ENCODE data around the gene ARF6. TPM values are rescaled to one million over a fixed set of nuclear protein-coding genes. Genes with fewer than 3 reads are reported as not detected.

ARF6 gene
- total and polyA plus RNA-seq, 9 of the 15 experiments (the other 6 are each of a cell fraction or from before 2014, with no cell fraction given): 15.3 to 35.2 (median 24.9) TPM

GRCh38 chr14:49900973-49901372 is 8.1 kb downstream of the ARF6 start (continued):
- TF ChIP-seq, protein P1, sequence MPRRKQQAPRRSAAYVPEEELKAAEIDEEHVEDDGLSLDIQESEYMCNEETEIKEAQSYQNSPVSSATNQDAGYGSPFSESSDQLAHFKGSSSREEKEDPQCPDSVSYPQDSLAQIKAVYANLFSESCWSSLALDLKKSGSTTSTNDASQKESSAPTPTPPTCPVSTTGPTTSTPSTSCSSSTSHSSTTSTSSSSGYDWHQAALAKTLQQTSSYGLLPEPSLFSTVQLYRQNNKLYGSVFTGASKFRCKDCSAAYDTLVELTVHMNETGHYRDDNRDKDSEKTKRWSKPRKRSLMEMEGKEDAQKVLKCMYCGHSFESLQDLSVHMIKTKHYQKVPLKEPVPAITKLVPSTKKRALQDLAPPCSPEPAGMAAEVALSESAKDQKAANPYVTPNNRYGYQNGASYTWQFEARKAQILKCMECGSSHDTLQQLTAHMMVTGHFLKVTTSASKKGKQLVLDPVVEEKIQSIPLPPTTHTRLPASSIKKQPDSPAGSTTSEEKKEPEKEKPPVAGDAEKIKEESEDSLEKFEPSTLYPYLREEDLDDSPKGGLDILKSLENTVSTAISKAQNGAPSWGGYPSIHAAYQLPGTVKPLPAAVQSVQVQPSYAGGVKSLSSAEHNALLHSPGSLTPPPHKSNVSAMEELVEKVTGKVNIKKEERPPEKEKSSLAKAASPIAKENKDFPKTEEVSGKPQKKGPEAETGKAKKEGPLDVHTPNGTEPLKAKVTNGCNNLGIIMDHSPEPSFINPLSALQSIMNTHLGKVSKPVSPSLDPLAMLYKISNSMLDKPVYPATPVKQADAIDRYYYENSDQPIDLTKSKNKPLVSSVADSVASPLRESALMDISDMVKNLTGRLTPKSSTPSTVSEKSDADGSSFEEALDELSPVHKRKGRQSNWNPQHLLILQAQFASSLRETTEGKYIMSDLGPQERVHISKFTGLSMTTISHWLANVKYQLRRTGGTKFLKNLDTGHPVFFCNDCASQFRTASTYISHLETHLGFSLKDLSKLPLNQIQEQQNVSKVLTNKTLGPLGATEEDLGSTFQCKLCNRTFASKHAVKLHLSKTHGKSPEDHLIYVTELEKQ (CRISPR knock-in tag; IDR thresholded peaks at IDR 0.05): no peak
- TF ChIP-seq HDAC2 (IDR thresholded peaks at IDR 0.05) (no peak), FOXK1 (CRISPR knock-in tag; IDR thresholded peaks at IDR 0.05; ENCODE audit: borderline replicate concordance) (no peak), ZNF232 (CRISPR knock-in tag; IDR thresholded peaks at IDR 0.05) (no peak), CEBPG (CRISPR knock-in tag; IDR thresholded peaks at IDR 0.05) (no peak), CEBPG (tag; conservative IDR thresholded peaks at IDR 0.05 in 1 of 2, IDR thresholded peaks at IDR 0.05 in 1 of 2) (no peak), IFI16 (CRISPR knock-in tag; IDR thresholded peaks at IDR 0.05) (no peak), NR2C2 (CRISPR knock-in tag; IDR thresholded peaks at IDR 0.05) (no peak), NR2C2 (tag; IDR thresholded peaks at IDR 0.05) (no peak), ZNF239 (CRISPR knock-in tag; IDR thresholded peaks at IDR 0.05) (no peak), POLR3G (IDR thresholded peaks at IDR 0.05; ENCODE audit: extremely low read depth, insufficient read length, insufficient replicate concordance) (no peak)

Data from K562 (cell line).